OCI-LY3 (cell line): ENCODE measurements around the gene MMAA.
"Not testable (repeated sequence)": the region's sequence is repeated elsewhere in the genome, so short reads cannot be mapped to it uniquely, and the experiment has no call there.

Experiments used
- H2AFZ ChIP-seq: fragments of 200-600, 300-600 bp; shearing (Covaris generic); 2 replicates; pipeline ENCODE4 v1.6.0; 2014; ENCODE audit warnings: antibody characterized with exemption, low read depth, low read length
- H3K27ac ChIP-seq: fragments of 200-600, 300-600 bp; sonication (generic); 2 replicates; pipeline ENCODE4 v1.5.1; 2014; ENCODE audit warnings: mild to moderate bottlenecking, low read length, moderate library complexity, mixed read lengths
- H3K27me3 ChIP-seq: fragments of 200-600, 300-600 bp; sonication (generic); 2 replicates; pipeline ENCODE4 v1.6.1; 2014; ENCODE audit warnings: low read depth, low read length, mixed read lengths
- H3K36me3 ChIP-seq: fragments of 200-600, 300-600 bp; sonication (generic); replicated peaks from 2 replicates; pipeline ENCODE3; 2014; ENCODE audit warnings: low read depth, low read length, mixed read lengths
- H3K4me1 ChIP-seq: fragments of 300-600, 200-600 bp; sonication (generic); 2 replicates; pipeline ENCODE4 v1.6.1; 2014; ENCODE audit warnings: low read length, mixed read lengths
- H3K4me2 ChIP-seq: fragments of 200-600, 300-600 bp; sonication (generic); 2 replicates; pipeline ENCODE4 v1.6.1; 2014; ENCODE audit warnings: low read length, mixed read lengths
- H3K4me3 ChIP-seq: fragments of 300-600, 200-600 bp; sonication (generic); 2 replicates; pipeline ENCODE4 v1.5.1; 2014; ENCODE audit warnings: antibody characterized with exemption, mild to moderate bottlenecking, low read length, moderate library complexity
- H3K79me2 ChIP-seq: fragments of 300-600, 200-600 bp; shearing (Covaris generic); 2 replicates; pipeline ENCODE4 v1.6.1; 2014; ENCODE audit warnings: mild to moderate bottlenecking, low read length, mixed read lengths
- H3K9ac ChIP-seq: fragments of 300-600, 200-600 bp; shearing (Covaris generic); 2 replicates; pipeline ENCODE4 v1.6.0; 2014; ENCODE audit warnings: mild to moderate bottlenecking, low read length, moderate library complexity
- H3K9me3 ChIP-seq: fragments of 200-600, 300-600 bp; shearing (Covaris generic); 2 replicates; pipeline ENCODE4 v1.6.1; 2014; ENCODE audit warnings: low read length, mixed read lengths; ENCODE audit not compliant: insufficient read depth
- H4K20me1 ChIP-seq: fragments of 200-600, 300-600 bp; sonication (generic); 2 replicates; pipeline ENCODE4 v1.6.1; 2016; ENCODE audit warnings: low read length, mixed read lengths; ENCODE audit not compliant: insufficient read depth
- EZH2phosphoT487 ChIP-seq: fragments of 200-600 bp; shearing (Covaris generic); IDR thresholded peaks from 2 replicates; pipeline ENCODE4 v1.6.1; 2018; ENCODE audit warnings: antibody characterized with exemption, mixed run types, low read depth
- TF ChIP-seq, protein P1 (sequence below): fragments of 200-600, 300-600 bp; sonication (generic); IDR thresholded peaks from 2 replicates; pipeline ENCODE4 v1.5.1; 2014; ENCODE audit warnings: antibody characterized with exemption, low read length, low read depth

Gene MMAA

DNA sequence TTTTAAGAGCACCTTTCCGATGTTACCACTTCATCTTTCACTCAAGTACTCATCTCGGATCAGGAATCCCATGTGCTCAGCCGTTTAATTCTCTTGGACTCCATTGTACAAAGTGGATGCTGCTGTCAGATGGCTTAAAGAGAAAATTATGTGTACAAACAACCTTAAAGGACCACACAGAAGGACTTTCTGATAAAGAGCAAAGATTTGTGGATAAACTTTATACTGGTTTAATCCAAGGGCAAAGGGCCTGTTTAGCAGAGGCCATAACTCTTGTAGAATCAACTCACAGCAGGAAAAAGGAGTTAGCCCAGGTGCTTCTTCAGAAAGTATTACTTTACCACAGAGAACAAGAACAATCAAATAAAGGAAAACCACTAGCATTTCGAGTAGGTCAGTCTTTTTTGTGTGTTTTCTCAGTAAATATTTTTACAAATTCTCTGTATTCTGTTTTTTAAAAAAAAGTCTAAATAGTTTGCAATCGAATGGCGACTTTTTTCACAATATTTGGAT lies 20.1 kb downstream of the MMAA start:
- H3K4me1 ChIP-seq: peaks cover 9% of the 10 kb centered on the region
- H3K27ac ChIP-seq: no peak overlapping the region
- H3K79me2 ChIP-seq: no peaks in the 10 kb centered on the region
- H3K36me3 ChIP-seq: peaks cover 5% of the 10 kb centered on the region
- TF ChIP-seq EZH2phosphoT487: no peak
- TF ChIP-seq, protein P1, sequence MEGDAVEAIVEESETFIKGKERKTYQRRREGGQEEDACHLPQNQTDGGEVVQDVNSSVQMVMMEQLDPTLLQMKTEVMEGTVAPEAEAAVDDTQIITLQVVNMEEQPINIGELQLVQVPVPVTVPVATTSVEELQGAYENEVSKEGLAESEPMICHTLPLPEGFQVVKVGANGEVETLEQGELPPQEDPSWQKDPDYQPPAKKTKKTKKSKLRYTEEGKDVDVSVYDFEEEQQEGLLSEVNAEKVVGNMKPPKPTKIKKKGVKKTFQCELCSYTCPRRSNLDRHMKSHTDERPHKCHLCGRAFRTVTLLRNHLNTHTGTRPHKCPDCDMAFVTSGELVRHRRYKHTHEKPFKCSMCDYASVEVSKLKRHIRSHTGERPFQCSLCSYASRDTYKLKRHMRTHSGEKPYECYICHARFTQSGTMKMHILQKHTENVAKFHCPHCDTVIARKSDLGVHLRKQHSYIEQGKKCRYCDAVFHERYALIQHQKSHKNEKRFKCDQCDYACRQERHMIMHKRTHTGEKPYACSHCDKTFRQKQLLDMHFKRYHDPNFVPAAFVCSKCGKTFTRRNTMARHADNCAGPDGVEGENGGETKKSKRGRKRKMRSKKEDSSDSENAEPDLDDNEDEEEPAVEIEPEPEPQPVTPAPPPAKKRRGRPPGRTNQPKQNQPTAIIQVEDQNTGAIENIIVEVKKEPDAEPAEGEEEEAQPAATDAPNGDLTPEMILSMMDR: no peak
- no peak overlapping the region for H2AFZ ChIP-seq
- H3K27me3 ChIP-seq: no peaks in the 10 kb centered on the region
- H3K9ac ChIP-seq: no peak overlapping the region
- H3K9me3 ChIP-seq: no peaks in the 10 kb centered on the region
- no peaks in the 10 kb centered on the region for H4K20me1 ChIP-seq
- H3K4me3 ChIP-seq: no peak overlapping the region
- H3K4me2 ChIP-seq: no peak overlapping the region

DNA sequence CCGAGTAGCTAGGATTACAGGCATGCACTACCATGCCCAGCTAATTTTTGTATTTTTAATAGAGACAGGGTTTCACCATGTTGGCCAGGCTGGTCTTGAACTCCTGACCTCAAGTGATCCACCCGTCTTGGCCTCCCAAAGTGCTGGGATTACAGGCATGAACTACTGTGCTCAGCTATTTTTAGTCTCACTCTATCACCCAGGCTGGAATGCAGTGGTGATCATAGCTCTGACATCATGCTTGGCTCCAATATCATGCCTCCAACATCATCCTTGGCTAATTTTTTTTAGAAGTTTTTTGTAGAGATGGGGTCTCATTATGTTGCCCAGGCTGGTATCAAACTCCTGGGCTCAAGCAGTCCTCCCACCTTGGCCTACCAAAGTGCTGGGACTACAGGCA lies 21.1 kb downstream of the MMAA start:
- not testable (repeated sequence) for H2AFZ ChIP-seq, H3K79me2 ChIP-seq, H3K27me3 ChIP-seq, H3K36me3 ChIP-seq, H3K4me3 ChIP-seq, H3K4me1 ChIP-seq, H3K27ac ChIP-seq, H3K9me3 ChIP-seq, H3K4me2 ChIP-seq, H4K20me1 ChIP-seq, H3K9ac ChIP-seq

DNA sequence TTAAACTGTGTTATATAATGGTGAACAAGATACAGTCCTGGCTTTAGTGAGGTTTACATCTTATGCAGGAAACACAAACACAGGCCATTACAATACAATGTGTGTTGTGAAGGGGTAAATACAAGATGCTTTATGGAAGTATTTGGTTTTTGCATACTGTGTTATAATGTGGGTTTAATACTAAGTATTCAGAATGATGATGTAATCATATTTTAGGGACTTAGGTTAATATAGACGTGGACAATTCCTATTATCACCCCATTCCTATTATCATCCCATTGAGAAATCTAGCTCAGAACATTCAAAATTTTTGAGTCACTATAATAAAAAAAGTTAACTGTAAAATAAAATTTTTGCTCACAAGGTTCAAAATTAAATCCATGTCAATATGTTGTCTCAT lies 24.1 kb downstream of the MMAA start:
- H3K27me3 ChIP-seq: no peaks in the 10 kb centered on the region
- no peak overlapping the region for H3K4me3 ChIP-seq
- peaks cover 6% of the 10 kb centered on the region for H3K4me1 ChIP-seq
- no peak overlapping the region for H3K9ac ChIP-seq
- H3K9me3 ChIP-seq: no peaks in the 10 kb centered on the region
- no peak overlapping the region for H3K27ac ChIP-seq
- no peaks in the 10 kb centered on the region for H3K79me2 ChIP-seq
- peaks cover 16% of the 10 kb centered on the region for H3K36me3 ChIP-seq
- H2AFZ ChIP-seq: no peak overlapping the region
- TF ChIP-seq, protein P1: no peak
- TF ChIP-seq EZH2phosphoT487: no peak
- H4K20me1 ChIP-seq: no peaks in the 10 kb centered on the region
- no peak overlapping the region for H3K4me2 ChIP-seq

DNA sequence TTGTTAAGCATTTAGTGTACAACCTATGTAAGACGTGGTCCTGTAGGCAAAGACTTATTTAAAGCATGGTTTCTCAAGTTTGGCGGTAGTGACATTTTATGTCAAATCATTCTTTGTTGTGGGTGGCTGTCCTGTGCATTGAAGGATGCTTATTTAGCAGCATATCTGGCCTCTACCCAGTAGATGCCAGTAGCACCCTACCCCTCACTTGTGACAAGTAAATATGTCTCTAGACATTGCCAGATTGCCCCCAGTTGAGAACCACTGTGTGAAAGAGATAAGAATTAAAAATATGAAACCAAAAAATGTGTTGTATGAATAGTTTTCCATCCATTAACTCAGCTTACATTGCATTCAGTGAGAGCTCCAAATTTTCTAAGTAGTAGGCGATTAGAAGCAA lies 25.5 kb downstream of the MMAA start:
- Histone ChIP-seq H3K27me3 (no peaks in the 10 kb centered on the region), H4K20me1 (no peaks in the 10 kb centered on the region), H3K9me3 (no peaks in the 10 kb centered on the region), H3K4me2 (no peak overlapping the region), H2AFZ (no peak overlapping the region), H3K36me3 (peaks cover 11% of the 10 kb centered on the region), H3K9ac (no peak overlapping the region), H3K4me3 (no peak overlapping the region), H3K79me2 (no peaks in the 10 kb centered on the region), H3K27ac (no peak overlapping the region), H3K4me1 (peaks cover 1% of the 10 kb centered on the region)
- no peak for TF ChIP-seq EZH2phosphoT487
- TF ChIP-seq, protein P1: no peak

DNA sequence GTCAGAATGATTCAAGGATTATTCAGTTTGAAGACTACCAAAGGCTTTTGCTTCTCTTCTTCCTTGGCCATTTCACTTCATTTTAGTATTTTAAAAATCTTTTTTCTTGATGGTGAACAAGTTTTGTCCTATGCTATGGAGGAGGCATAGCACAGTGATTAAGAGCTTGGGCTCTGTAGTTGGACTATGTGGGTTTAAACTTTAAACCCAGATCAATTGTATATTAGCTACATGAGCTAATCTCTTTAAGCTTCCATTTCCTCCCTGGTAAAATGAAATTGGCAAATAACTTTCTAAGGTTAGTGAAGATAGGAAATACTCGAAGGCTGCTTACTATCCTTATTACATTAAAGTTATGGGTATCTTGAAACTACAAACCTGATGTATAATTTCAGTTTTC lies 37.0 kb downstream of the MMAA start:
- H3K36me3 ChIP-seq: peaks cover 44% of the 10 kb centered on the region
- no peak overlapping the region for H3K9ac ChIP-seq
- no peak overlapping the region for H2AFZ ChIP-seq
- no peak overlapping the region for H3K4me3 ChIP-seq
- H3K9me3 ChIP-seq: no peaks in the 10 kb centered on the region
- TF ChIP-seq, protein P1: no peak
- no peak for TF ChIP-seq EZH2phosphoT487
- no peaks in the 10 kb centered on the region for H3K79me2 ChIP-seq
- no peaks in the 10 kb centered on the region for H3K27me3 ChIP-seq
- no peak overlapping the region for H3K27ac ChIP-seq
- H4K20me1 ChIP-seq: no peaks in the 10 kb centered on the region
- no peaks in the 10 kb centered on the region for H3K4me1 ChIP-seq
- no peak overlapping the region for H3K4me2 ChIP-seq
